CD4-positive, alpha-beta T cell (primary cell): ENCODE results near the gene NR1H2. TPM values are rescaled to one million over a fixed set of nuclear protein-coding genes. Genes with fewer than 3 reads are reported as not detected.
A peak's percentile ranks its signal among the peaks of the same experiment; 100 is the strongest.

Experiments
- ATAC-seq: fragments of 200-7000 bp; cut with Tn5 transposase; one replicate; pipeline ENCODE4 v1.10.0; 2022; ENCODE audit warnings: mild to moderate bottlenecking; ENCODE audit not compliant: poor library complexity
- CTCF ChIA-PET: fragments of 350-600 bp; sonication (Branson Sonifier 250); formaldehyde crosslinking; loops from one replicate; lab custom pipeline; 2021; ENCODE audit warnings: antibody characterized with exemption, inconsistent platforms; lab: Charles Lee
- POLR2A ChIA-PET: fragments of 350-600 bp; sonication (Branson Sonifier 250); formaldehyde crosslinking; loops from one replicate; lab custom pipeline; 2021; ENCODE audit warnings: antibody characterized with exemption, inconsistent platforms; lab: Charles Lee
- DNase-seq, 14 experiments: peaks; one replicate each; pipeline ENCODE4 v3.0.0-alpha.2; 2013 to 2020; ENCODE audit warnings: mixed read lengths in 2 of 14
- H3K27ac ChIP-seq, 2 donors: one replicate each; pipeline versions ENCODE4 v1.5.1 to v1.7.0; 2013; ENCODE audit warnings: low read length in 2 of 2, low read depth in 1 of 2, mild to moderate bottlenecking in 1 of 2
- H3K27me3 ChIP-seq, 2 experiments: 1 replicate in 1 of 2; 2 replicates in 1 of 2; pipeline versions ENCODE4 v1.6.1 to v1.7.0; 2013; ENCODE audit warnings: low read length in 2 of 2, control low read depth in 1 of 2, mild to moderate bottlenecking in 1 of 2, moderate library complexity in 1 of 2; ENCODE audit not compliant: insufficient read depth in 2 of 2, control insufficient read depth in 1 of 2
- H3K36me3 ChIP-seq: one replicate; pipeline ENCODE4 v1.6.1; 2013; ENCODE audit warnings: low read length, control low read depth; ENCODE audit not compliant: insufficient read depth
- H3K4me1 ChIP-seq: one replicate; pipeline ENCODE4 v1.6.1; 2013; ENCODE audit warnings: low read length, control low read depth; ENCODE audit not compliant: insufficient read depth
- H3K4me3 ChIP-seq: one replicate; pipeline ENCODE4 v1.5.1; 2013; ENCODE audit warnings: mild to moderate bottlenecking, low read length, moderate library complexity
- H3K9me3 ChIP-seq, 2 experiments: 1 replicate in 1 of 2; 2 replicates in 1 of 2; pipeline versions ENCODE4 v1.6.1 to v1.7.0; 2013; ENCODE audit warnings: low read length in 2 of 2, mild to moderate bottlenecking in 2 of 2, control low read depth in 1 of 2, moderate library complexity in 1 of 2; ENCODE audit not compliant: control insufficient read depth in 1 of 2, insufficient read depth in 1 of 2
- H3K27ac Mint-ChIP-seq: one replicate; pipeline ENCODE4 v1.8.0; 2020; ENCODE audit warnings: mixed read lengths
- H3K27me3 Mint-ChIP-seq: one replicate; pipeline ENCODE4 v1.8.0; 2021; ENCODE audit warnings: mixed read lengths
- H3K36me3 Mint-ChIP-seq: one replicate; pipeline ENCODE4 v1.8.0; 2021; ENCODE audit warnings: low read depth, mixed read lengths
- H3K4me1 Mint-ChIP-seq: one replicate; pipeline ENCODE4 v1.8.0; 2021; ENCODE audit warnings: low read depth, mixed read lengths
- H3K4me3 Mint-ChIP-seq: one replicate; pipeline ENCODE4 v1.8.0; 2020; ENCODE audit warnings: mild to moderate bottlenecking, mixed read lengths
- H3K9me3 Mint-ChIP-seq: one replicate; pipeline ENCODE4 v1.8.0; 2020; ENCODE audit warnings: mixed read lengths
- CTCF ChIP-seq: fragments of 200-600 bp; IDR thresholded peaks from one replicate; pipeline ENCODE4 v1.8.0; 2022; ENCODE audit warnings: antibody characterized with exemption, mild to moderate bottlenecking
- intact Hi-C, 2 experiments: fragments of 100-400 bp; cut with DNase I in 1 of 2; cut with micrococcal nuclease in 1 of 2; formaldehyde crosslinking; loops; one replicate each; pipeline versions ENCODE4 v1.15.1 to v1.9.0; 2023 to 2025; cut with DNase I, micrococcal nuclease
- total RNA-seq, 174 experiments: library from RNA in 2 of 174; stranded (reverse) in 2 of 174; gene quantifications; one replicate each; pipeline ENCODE4 v1.2.3 and lab custom pipeline; 2021 to 2026

The NR1H2 gene
- total RNA-seq, 2 experiments from 2014 or later: 261 to 265 TPM

GRCh38 chr19:50398675-50399367 lies 22.6 kb downstream of the NR1H2 start:
- H3K4me1 ChIP-seq: no peaks in the 10 kb centered on the region
- no peak overlapping the region for H3K27ac Mint-ChIP-seq
- ATAC-seq: no peak

DNA sequence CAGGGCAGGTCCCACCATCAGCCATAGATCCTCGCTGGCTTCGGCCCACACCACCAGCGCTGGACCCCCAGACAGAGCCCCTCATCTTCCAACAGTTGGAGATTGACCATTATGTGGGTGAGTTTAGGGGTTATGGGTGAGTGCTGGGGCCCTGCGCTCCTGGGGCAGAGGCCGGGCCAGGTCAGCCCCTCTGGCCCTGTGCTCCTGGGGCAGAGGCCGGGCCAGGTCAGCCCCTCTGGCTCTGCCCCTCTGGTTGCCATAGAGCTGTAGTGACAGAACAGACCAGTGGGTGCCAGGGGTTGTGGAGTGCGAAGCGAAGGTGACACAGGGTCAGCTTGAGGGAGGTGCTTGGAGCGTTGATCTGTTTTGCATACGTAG lies 23.1 kb downstream of the NR1H2 start:
- ATAC-seq: no peak
- no peak overlapping the region for H3K4me3 Mint-ChIP-seq

More at GRCh38 chr19:50398675-50399367, 22.6 kb downstream of the NR1H2 start:
- no peak overlapping the region for H3K27ac ChIP-seq
- intact Hi-C loops: no loop called here
- ChIA-PET CTCF (no interaction called here), POLR2A (no interaction called here)
- no peak overlapping the region for H3K4me3 Mint-ChIP-seq
- DNase-seq: no peak
- no peaks in the 10 kb centered on the region for H3K4me1 Mint-ChIP-seq
- peaks cover 16% of the 10 kb centered on the region for H3K36me3 ChIP-seq
- H3K27me3 Mint-ChIP-seq: no peaks in the 10 kb centered on the region
- TF ChIP-seq CTCF: no peak
- H3K9me3 ChIP-seq: no peaks in the 10 kb centered on the region
- peaks cover 23% of the 10 kb centered on the region for H3K36me3 Mint-ChIP-seq
- no peaks in the 10 kb centered on the region for H3K9me3 Mint-ChIP-seq
- no peak overlapping the region for H3K4me3 ChIP-seq
- H3K27me3 ChIP-seq: no peaks in the 10 kb centered on the region

DNA sequence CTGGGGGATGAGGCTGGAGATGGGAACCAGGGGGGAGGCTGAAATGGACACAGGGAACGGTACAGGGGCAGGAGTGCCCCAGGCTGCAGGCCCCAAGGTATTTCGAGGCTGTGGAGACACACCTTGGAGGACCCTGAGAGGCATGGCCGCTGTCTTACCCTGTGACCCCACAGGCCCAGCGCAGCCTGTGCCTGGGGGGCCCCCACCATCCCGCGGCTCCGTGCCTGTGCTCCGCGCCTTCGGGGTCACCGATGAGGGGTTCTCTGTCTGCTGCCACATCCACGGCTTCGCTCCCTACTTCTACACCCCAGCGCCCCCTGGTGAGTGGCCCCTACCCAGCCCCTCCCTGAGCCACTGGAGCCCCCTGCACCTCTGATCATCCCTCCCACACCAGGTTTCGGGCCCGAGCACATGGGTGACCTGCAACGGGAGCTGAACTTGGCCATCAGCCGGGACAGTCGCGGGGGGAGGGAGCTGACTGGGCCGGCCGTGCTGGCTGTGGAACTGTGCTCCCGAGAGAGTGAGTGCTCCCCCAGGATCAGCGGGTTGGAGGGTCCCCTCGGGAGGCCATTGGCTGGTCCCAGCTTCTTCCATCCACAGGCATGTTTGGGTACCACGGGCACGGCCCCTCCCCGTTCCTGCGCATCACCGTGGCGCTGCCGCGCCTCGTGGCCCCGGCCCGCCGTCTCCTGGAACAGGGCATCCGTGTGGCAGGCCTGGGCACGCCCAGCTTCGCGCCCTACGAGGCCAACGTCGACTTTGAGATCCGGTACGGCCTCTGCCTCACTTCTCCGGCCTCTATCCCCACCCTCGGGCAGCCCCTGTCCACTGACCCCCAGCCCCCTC lies 25.6 kb downstream of the NR1H2 start:
- Mint-ChIP-seq H3K4me1 (no peaks in the 10 kb centered on the region), H3K9me3 (no peaks in the 10 kb centered on the region), H3K4me3 (no peak overlapping the region), H3K27me3 (no peaks in the 10 kb centered on the region), H3K36me3 (peaks cover 37% of the 10 kb centered on the region), H3K27ac (no peak overlapping the region)
- Histone ChIP-seq H3K9me3 (no peaks in the 10 kb centered on the region), H3K27ac (no peak overlapping the region), H3K36me3 (peaks cover 22% of the 10 kb centered on the region), H3K4me3 (no peak overlapping the region), H3K27me3 (no peaks in the 10 kb centered on the region), H3K4me1 (no peaks in the 10 kb centered on the region)
- CTCF ChIA-PET: interaction anchor here (1.1 kb wide), 1 partner anchor 33 kb away, joined by 3 read pairs; no protein-coding TSS in a partner anchor
- POLR2A ChIA-PET: no interaction called here
- ATAC-seq: no peak
- peak in 1 of 14 experiments; percentile 22 for DNase-seq
- intact Hi-C loops: no loop called here
- no peak for TF ChIP-seq CTCF

More for the DNA sequence above, 23.1 kb downstream of the NR1H2 start:
- ChIA-PET POLR2A (no interaction called here), CTCF (no interaction called here)
- Histone ChIP-seq H3K4me3 (no peak overlapping the region), H3K27ac (no peak overlapping the region), H3K9me3 (no peaks in the 10 kb centered on the region), H3K36me3 (peaks cover 16% of the 10 kb centered on the region), H3K27me3 (no peaks in the 10 kb centered on the region), H3K4me1 (no peaks in the 10 kb centered on the region)
- intact Hi-C loops: no loop called here
- DNase-seq: no peak
- no peak for TF ChIP-seq CTCF
- no peaks in the 10 kb centered on the region for H3K27me3 Mint-ChIP-seq
- H3K9me3 Mint-ChIP-seq: no peaks in the 10 kb centered on the region
- H3K27ac Mint-ChIP-seq: no peak overlapping the region
- H3K4me1 Mint-ChIP-seq: no peaks in the 10 kb centered on the region
- peaks cover 23% of the 10 kb centered on the region for H3K36me3 Mint-ChIP-seq
